Vagina (tissue), 2 donors: Measurements from ENCODE around the gene IGFL4. TPM values are rescaled to one million over a fixed set of nuclear protein-coding genes. Genes with fewer than 3 reads are reported as not detected.

Experiments
- DNase-seq, 2 donors: peaks; one replicate each; pipeline ENCODE4 v3.0.0-alpha.2; 2017; ENCODE audit errors: extremely low spot score in 2 of 2
- H3K27ac ChIP-seq: fragments of 200-600 bp; sonication (generic); one replicate; pipeline ENCODE4 v1.5.1; 2019
- H3K27me3 ChIP-seq: fragments of 200-600 bp; sonication (generic); one replicate; pipeline ENCODE4 v1.5.1; 2019
- H3K36me3 ChIP-seq, 2 donors: fragments of 200-600 bp; sonication (generic); one replicate each; pipeline ENCODE4 v1.5.1; 2017 to 2019
- H3K4me1 ChIP-seq: fragments of 200-600 bp; sonication (generic); one replicate; pipeline ENCODE4 v1.5.1; 2019
- H3K4me3 ChIP-seq, 2 donors: fragments of 200-600 bp; sonication (generic); 1 replicate in 1 of 2; 2 replicates in 1 of 2; pipeline ENCODE4 v1.5.1; 2016 to 2019
- H3K9me3 ChIP-seq: fragments of 200-600 bp; sonication (generic); one replicate; pipeline ENCODE4 v1.5.1; 2019
- CTCF ChIP-seq, 3 experiments: fragments of 450-650 bp in 2 of 3; fragments of 200-600 bp in 1 of 3; sonication (generic) in 1 of 3; IDR thresholded peaks; one replicate each; pipeline ENCODE4 v1.5.1; 2017 to 2019; ENCODE audit warnings: antibody characterized with exemption in 3 of 3, mild to moderate bottlenecking in 2 of 3, moderate library complexity in 2 of 3
- POLR2A ChIP-seq, 2 donors: fragments of 450-650 bp; IDR thresholded peaks; one replicate each; pipeline ENCODE4 v1.6.1; 2017; ENCODE audit warnings: antibody characterized with exemption in 2 of 2, mild to moderate bottlenecking in 2 of 2, moderate library complexity in 2 of 2
- POLR2AphosphoS5 ChIP-seq, 2 donors: sonication (generic); formaldehyde crosslinking; IDR thresholded peaks; one replicate each; pipeline ENCODE4 v1.9.0; 2017; ENCODE audit warnings: antibody characterized with exemption in 2 of 2, mild to moderate bottlenecking in 2 of 2, low read depth in 1 of 2; ENCODE audit not compliant: insufficient read depth in 1 of 2
- intact Hi-C: fragments of 100-400 bp; cut with DNase I; formaldehyde crosslinking; loops from one replicate; pipeline ENCODE4 v1.15.1; 2023
- total RNA-seq: library from RNA; depleted of rRNA; stranded (reverse); fragments of >200 nt; gene quantifications from one replicate; pipeline ENCODE4 v1.2.3, GENCODE V29; 2016

IGFL4 gene
- total RNA-seq, 1 donor from 2014 or later, result not detected

- Histone ChIP-seq H3K4me3 (no peak overlapping the region), H3K27me3 (no peaks in the 10 kb centered on the region), H3K4me1 (peaks cover 38% of the 10 kb centered on the region), H3K36me3 (no peaks in the 10 kb centered on the region), H3K27ac (no peak overlapping the region), H3K9me3 (no peaks in the 10 kb centered on the region)
- intact Hi-C loops, result no loop called here
- no peak for TF ChIP-seq POLR2AphosphoS5 (IDR thresholded peaks at IDR 0.05; ENCODE audit: insufficient read depth in 1 of 2, low read depth in 1 of 2)
- no peak for TF ChIP-seq CTCF (IDR thresholded peaks at IDR 0.05)
- no peak for TF ChIP-seq POLR2A (IDR thresholded peaks at IDR 0.05)
- no peak for DNase-seq
Observed at GRCh38 chr19:45996933-45997332, 43.9 kb downstream of the IGFL4 start.

GRCh38 chr19:45995715-45996385 lies 45.0 kb downstream of the IGFL4 start:
- Histone ChIP-seq H3K27ac (no peak overlapping the region), H3K36me3 (no peaks in the 10 kb centered on the region), H3K27me3 (no peaks in the 10 kb centered on the region), H3K4me1 (peaks cover 35% of the 10 kb centered on the region), H3K9me3 (no peaks in the 10 kb centered on the region), H3K4me3 (peak overlapping the region; percentile 77 to 80)
- no peak for DNase-seq
- intact Hi-C loops, result no loop called here
- TF ChIP-seq POLR2A (IDR thresholded peaks at IDR 0.05) (no peak), POLR2AphosphoS5 (IDR thresholded peaks at IDR 0.05; ENCODE audit: insufficient read depth in 1 of 2, low read depth in 1 of 2) (no peak), CTCF (IDR thresholded peaks at IDR 0.05) (no peak)

GRCh38 chr19:45994998-45995714 lies 45.6 kb downstream of the IGFL4 start, which contains the start of gene CCDC61:
Gene CCDC61 (plus strand): TSS chr19:45995467. CDS start chr19:46003019, 7,552 bp downstream.
- H3K9me3 ChIP-seq, result no peaks in the 10 kb centered on the region
- TF ChIP-seq POLR2AphosphoS5 (IDR thresholded peaks at IDR 0.05; ENCODE audit: insufficient read depth in 1 of 2, low read depth in 1 of 2) (peak; percentile 90 to 98), POLR2A (IDR thresholded peaks at IDR 0.05) (peak in 1 of 2 donors; percentile 79), CTCF (IDR thresholded peaks at IDR 0.05) (no peak)
- no peak within 1 kb of the TSS for H3K27ac ChIP-seq
- H3K27me3 ChIP-seq, result no peaks in the 10 kb centered on the region
- H3K36me3 ChIP-seq, result no peaks in the 10 kb centered on the region
- peaks cover 28% of the 10 kb centered on the region for H3K4me1 ChIP-seq
- H3K4me3 ChIP-seq, result peak within 1 kb of the TSS; percentile 77 to 80
- intact Hi-C loops, result no loop called here
- peak; percentile 100 for DNase-seq

GRCh38 chr19:45994456-45994997 lies 46.3 kb downstream of the IGFL4 start:
- Histone ChIP-seq H3K4me1 (peaks cover 22% of the 10 kb centered on the region), H3K27ac (no peak overlapping the region), H3K9me3 (no peaks in the 10 kb centered on the region), H3K36me3 (no peaks in the 10 kb centered on the region), H3K27me3 (no peaks in the 10 kb centered on the region), H3K4me3 (peak overlapping the region; percentile 54 to 80)
- TF ChIP-seq POLR2A (IDR thresholded peaks at IDR 0.05) (no peak), CTCF (IDR thresholded peaks at IDR 0.05) (no peak), POLR2AphosphoS5 (IDR thresholded peaks at IDR 0.05; ENCODE audit: insufficient read depth in 1 of 2, low read depth in 1 of 2) (no peak)
- intact Hi-C loops, result no loop called here
- no peak for DNase-seq
